HG02970 (cell line): ENCODE results near the gene MTA3.

Source experiments
- ATAC-seq: cut with Tn5 transposase; IDR thresholded peaks from one replicate; pipeline ENCODE4 v1.9.1; 2021; ENCODE audit warnings: mild to moderate bottlenecking, moderate library complexity, moderate number of reproducible peaks; ENCODE audit not compliant: unreplicated experiment, low FRiP score

MTA3 gene

DNA sequence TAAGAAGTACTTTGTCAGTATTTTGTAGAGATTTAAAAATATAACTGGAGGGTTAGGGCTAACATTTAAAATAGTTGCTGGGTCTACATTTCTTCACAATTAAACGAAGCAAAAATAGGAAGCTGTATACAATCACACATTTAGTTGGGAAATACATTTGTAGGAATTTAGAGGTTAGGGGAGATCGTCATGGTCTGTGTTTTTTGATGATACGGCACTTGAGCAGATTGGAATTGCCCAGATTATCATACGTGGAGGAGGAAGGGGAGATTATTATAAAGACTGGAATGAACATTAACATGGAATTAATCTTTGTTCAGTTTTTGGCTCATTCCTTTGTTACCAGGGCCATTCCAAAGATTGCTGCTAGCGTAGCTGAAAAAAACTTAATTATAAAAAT, 84.6 kb downstream of the MTA3 start:
- ATAC-seq: no peak

DNA sequence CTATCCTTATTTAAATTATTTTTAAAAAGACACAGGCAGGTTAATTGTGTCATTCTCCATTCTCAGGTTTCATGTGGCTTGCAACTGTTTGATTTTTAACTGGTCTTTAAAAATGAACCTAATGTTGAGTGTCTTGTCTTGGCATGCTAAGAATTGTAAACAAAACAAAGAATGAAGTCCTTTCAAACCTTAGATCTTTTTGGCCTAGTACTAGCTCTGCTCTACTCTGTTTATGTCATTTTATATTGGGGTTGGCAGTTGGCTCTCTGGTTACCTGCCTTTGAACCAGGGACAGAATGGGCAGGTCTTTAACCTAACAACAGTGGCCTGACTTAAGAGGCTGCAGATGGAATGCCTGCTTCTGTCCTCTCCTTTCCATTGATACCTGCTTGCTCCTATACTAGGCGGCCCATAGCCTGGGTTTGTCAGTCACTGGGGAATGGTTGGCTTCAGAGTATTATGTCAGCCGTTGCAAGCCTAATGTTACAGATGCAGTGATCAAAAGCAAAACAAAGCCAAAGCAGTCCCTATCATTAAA, 85.5 kb downstream of the MTA3 start:
- no peak for ATAC-seq

DNA sequence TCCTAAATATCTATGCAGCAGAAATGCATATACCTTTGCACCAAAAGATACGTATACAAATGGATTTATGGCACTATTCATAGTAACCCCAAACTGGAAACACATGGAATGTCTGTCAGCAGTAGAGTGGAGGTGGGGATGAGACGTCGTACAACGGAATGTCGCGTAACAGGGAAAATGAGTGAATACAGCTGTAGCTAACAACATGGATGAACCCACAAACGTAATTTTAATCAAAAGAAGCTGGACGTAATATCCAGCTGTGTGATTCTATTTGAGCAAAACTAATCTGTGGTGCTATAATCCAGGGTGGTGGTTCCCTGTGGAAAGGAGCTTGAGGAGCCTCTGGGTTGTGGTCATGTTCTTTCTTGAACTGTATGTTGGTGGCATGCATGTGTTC, 89.9 kb downstream of the MTA3 start:
- no peak for ATAC-seq

DNA sequence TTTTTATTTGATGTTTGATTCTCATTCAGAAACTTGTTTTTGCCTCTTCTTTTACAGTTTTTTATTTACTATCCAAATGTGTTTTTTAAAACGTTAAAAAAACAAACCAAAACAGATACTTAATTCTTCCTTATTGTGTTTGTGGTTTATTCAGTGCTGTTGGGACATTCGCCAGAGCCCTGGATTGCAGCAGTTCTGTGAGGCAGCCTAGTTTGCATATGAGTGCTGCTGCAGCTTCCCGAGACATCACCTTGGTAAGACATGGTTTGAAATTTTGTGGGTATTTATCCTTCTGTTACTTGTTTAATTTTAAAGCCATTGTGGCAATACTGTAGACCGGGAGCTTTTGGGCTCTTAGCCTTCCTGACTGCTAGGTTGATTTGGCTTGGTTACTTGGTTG, 91.2 kb downstream of the MTA3 start:
- no peak for ATAC-seq

DNA sequence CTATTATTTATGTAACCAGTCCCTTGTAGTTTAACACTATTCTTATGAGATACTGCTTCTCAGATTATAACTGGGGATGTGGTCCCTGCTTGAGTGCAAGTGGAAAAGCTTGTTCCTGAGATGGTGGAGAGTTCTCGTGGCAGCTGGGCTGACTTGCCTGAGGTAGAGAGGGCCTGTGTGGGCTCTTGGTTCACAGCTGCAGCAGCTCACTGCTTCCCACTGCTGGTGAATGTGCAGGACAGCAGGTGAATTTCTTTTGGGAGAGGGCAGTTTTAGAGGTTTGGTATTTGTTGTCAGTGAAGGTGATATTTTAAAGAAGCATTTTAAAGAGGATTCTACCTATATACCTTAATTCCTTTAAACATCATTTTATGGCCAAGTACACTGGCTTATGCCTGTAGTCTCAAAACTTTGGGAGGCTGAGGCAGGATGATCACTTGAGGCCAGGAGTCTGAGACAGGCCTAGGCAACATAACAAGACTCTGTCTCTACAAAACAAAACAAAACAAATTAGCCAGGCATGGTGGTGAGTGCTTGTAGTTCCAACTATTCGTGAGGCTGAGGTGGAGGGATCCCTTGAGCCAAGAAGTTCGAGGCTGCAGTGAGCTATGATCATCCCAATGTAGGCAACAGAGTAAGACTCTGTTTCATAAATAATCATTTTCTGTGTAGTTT, 94.8 kb downstream of the MTA3 start:
- no peak for ATAC-seq

DNA sequence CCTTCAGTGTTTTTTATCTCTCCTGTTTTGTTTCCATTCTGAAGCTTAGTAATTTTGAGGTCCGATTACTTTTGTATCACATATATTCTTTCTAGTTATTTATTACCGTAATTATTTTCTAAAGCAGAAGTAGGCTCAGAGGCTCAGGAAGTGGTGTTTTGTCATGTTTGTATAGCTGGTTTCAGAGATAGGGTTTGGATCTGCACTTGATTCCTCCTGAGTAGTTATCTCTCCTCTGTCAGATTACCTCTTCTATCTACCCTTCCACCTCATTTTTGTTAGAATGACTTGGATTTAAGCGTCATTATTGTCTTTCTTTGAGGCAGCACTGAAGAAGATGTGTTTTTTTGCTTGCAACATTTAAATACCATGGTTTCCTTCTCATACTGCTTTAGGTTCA, 95.4 kb downstream of the MTA3 start:
- ATAC-seq: no peak

DNA sequence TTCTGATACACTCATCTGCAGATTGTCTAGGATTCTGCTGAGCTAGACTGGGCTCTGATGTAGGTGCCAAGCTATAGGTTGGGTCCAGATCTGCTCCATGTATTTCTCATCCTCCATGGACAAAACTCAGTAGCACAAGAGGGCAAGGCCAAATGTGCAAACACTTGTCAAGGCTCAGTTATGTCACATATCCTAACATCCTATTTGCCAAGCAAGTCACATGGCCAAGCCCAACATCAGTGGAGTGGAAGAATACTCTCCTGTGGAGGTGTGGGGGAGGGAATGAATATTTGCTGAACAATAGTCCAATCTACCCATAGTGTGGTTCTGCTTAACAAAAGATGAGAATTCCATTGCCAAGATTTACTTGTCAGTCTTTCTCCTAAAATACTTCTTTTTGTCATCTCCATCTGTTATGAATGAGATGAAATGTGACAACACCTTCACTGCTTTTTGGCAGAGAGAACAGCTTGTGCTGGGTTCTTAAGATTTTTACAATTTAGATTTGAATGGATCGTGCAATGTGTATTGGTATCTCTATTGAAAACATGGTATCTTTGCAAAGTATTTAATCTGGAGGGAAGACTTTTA, 105.7 kb downstream of the MTA3 start:
- ATAC-seq: no peak

DNA sequence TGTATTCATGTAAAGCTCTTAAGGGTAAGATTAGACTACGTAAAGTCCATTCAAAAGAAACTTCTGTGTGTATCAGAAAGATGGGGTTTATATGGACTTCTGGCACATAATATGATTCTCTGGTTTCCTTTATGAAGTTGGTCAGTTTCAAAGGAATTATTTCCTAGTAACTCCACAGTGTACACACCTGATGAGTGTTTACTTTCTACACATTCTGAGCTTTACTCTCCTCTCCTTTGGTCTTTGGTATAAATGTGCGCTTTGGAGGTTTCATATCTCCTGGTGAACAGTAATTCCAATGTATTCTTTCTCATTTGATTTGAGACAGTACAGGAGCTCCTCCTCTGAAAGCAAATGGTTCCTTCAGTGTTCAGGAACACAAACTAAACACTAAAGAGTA, 107.4 kb downstream of the MTA3 start:
- no peak for ATAC-seq

DNA sequence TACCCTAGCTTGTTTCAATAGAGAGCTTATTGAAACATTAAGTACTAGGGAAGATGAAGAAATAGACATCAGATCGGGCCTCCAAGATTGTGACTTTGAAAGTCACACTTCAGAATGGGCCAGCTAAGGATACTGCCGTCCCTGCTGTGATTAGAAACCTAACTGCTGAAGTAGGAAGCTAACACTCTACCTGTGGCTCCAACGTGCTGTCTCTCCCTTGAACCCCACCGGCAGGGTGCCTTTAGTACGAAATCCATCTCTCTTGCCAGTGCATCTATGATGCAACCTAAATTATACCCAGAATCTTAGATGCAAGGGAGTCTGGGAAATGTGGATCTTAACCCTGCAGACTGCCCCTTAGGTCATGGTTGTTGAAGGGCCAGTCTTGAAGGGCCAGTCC, 116.9 kb downstream of the MTA3 start:
- no peak for ATAC-seq

DNA sequence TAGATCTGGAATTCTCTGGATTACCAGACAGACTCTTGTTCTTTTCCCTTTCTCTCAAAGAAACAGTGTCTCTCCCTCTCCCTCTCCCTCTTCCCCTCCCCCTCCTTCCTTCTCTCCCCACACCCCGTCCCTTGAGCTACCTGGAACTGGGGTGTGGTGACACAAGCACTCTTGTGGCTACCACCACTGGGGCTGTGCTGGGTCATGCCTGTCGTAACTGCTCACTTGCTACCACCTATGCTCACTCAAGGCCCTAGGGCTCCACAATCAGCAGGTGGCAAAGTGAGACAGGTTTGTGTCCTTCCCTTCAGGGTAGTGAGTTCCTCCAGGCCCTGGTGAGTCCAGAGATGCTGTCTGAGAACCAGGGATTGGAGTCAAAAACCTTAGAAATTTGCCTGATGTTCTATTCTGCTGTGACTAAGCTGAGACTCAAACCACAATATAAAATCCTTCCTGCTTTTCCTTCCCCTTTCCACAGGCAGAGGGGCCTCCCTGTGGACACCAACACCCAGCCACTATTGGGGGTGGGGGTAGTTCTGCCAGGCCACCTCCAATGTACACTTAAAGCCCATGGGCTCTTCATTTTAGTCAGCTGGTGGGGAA, 124.7 kb downstream of the MTA3 start:
- no peak for ATAC-seq

DNA sequence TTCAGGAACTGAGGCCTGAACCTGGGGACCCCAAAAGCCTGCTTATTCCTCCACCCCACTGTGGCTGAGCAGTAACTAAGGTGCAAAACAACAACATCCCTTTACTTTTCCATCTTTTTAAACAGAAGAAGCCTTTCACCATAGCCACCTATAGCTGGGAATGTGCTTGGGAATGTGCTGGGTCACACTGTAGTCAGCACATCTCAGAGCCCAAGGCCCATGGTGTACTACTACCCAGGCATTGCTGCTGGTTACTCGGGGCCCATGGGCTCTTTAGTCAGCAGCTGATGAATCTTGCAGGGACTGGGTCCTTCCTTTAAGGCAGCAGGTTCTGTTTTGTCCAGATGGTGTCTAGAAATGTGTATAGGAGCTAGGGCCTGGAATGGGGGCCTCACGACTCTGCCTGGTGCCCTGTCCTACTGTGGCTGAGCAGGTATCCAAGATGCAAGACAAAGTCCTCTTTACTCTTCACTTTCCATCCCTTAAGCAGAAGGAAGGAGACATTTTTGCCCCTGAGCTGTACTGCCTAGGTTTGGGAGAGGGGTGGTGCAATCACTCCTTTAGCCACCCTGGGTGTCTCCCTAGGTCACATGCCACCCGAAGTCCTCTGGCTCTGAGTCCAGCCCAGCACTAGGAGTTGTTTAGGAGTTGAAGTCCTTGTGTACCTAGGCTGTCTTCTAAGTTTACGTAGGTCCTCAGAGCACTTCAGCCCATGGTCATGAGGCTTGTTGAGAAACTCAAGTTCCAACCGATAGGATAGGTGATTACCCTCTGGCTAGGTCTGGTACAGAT, 125.5 kb downstream of the MTA3 start:
- ATAC-seq: no peak

DNA sequence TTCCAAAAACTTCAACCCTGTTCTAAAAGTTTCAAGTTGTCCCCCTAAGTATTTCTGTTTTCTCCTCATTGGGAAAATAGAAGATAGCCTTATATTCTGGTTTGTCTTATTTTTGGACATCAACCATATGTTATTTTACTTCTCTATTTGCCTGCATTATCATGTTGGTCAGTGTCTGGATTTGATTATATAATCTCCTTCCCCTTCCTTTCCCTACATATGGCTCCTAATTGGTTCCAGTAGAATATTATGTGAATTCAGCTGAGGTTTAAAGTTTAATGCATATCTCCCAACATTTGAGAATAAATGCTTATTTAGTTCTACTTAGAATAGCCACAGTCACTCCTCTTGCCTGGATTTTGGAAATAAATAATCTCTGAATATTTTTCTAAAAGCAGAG, 128.6 kb downstream of the MTA3 start:
- ATAC-seq: no peak

DNA sequence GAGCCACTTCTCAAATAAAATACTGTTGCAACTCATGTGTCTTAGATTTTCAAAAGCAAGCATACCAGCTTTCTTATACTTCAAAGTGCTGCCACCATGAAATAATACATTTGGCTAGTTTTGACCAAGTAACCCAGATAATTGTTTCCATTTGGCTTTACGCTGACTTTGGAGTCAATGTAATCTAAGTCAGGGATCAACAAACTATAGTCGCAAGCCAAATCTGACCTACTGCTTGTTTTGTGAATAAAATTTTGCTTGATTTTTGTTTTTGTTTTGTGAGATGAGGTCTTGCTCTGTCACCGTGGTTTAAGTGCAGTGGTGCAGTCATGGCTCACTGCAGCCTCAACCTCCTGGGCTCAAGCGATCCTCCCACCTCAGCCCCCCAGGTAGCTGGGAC, 130.5 kb downstream of the MTA3 start:
- no peak for ATAC-seq

DNA sequence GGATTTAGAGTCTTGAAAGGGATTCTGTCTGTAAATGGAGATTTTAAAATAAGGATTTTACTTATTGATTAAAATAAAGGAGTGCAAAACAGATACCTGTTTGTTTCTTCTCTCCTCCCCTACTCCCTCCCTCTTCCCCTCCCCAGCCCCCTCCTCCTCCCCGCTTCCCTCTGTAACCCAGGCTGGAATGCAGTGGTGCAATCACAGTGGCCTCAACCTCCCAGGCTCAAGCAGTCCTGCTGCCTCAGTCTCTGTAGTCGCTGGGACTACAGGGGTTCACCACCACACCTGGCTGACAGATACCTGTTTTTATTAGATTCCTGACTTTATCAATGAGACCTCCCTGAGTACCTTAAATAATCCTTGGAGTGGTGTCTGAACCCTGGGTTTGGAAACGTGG, 138.4 kb downstream of the MTA3 start:
- no peak for ATAC-seq

DNA sequence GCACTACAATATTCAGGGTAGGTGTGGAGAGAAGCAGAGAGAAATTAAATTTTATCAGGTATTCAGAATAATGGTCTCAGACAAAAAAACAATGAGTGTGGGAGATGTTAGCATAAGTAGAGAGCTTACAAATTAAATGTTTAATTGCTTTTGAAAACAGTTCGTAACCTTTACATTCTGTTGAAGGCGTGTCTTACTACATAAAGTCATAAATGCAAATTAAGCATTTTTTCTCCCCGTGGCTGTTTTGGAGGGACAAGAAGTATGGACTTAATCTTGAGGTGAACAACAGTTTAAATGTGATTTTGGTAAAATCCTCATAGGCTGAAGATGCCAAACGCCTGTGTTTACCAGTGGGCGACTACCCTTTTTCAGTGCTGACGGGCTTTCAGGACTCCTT, 139.7 kb downstream of the MTA3 start:
- ATAC-seq: no peak

DNA sequence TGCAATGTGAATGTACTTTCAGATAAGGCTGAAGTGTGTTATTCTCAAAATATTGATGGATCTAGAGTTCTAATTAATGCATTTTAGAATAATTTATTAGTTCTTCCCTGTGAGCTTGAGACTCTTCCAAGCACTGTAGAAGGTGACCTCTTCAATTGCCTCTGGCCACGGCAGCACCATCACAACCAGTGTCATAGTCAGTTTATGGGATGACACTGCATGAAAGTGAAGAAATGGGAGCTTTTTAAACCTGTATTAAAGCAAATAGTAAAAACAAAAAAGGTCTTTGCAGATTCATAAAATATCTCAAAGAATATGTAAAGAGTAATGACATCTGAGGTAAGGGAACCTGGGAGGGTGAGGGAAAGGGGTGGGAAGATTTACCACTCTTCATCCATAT, 143.5 kb downstream of the MTA3 start:
- ATAC-seq: no peak

DNA sequence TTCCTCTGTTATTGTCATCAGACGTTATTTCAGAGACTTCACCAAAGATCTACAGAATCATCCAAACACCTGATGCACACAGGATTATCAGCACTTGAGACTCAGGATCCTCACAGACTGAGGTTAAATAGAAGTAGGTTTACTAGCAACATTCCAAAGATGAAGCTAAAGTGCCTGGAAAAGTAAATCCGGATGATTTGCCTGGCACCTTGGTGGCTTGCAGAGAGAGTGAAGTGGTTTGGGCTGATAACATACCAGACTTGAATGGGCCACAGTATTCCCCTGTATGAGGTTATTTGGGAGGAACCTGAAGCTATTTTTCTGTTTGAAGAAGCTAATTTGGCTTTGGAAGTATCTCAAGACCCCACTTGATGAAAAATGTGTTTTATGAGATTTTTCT, 144.5 kb downstream of the MTA3 start:
- no peak for ATAC-seq

DNA sequence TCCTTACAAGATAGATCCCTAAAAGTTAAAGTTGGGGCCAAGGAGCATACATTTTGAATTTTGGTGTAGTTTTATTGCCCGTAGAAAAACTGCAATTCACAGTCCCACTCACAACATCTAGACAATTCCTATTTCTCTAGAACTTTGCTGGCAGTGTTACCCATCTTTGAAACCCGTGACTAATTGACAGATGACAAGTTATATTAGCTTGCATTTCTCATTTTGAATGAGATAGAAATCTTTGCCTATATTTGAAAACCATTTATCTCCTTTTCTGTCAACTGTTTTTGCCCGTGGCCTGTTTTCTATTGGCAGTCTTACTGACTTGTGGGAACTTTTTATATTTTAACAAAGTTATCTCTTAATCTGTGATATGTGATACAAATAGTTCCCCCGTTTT, 145.5 kb downstream of the MTA3 start:
- no peak for ATAC-seq

DNA sequence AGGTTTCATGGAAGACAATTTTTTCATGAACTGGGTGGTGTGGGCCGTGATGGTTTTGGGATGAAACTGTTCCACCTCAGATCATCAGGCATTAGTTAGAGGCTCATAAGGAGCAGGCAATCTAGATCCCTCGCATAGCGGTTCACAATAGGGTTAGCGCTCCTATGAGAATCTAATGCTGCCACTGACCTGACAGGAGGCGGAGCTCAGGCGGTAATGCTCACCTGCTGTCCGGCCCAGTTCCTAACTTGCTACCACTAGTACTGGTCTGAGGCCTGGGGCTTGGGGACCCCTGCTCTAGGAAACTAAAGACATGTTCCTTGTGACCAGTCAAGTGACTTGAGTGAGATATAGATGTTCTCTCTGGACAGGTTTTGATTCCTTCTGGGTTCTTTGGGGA, 146.3 kb downstream of the MTA3 start:
- ATAC-seq: no peak

DNA sequence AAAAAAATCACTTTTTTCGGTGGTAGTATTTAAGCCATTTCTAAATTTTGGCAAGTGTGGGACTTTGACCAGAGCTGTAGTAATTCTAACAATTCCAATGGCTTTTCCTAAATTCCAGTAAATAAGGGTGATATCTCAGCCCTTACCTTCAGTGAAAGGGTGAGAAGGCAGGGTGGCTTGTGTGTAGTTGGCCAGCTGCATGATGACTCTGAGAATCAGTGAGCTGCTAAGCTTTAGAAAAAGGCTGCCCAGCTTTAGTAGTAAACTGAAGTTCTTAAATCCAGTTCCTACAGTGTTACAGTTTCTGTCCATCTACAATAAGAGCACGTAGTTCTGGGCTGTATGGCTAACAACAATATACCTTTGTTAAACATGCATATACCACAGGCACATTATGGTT, 153.5 kb downstream of the MTA3 start:
- no peak for ATAC-seq
